ENCODE measurements around the gene ZNF334.

ZNF334 gene

DNA sequence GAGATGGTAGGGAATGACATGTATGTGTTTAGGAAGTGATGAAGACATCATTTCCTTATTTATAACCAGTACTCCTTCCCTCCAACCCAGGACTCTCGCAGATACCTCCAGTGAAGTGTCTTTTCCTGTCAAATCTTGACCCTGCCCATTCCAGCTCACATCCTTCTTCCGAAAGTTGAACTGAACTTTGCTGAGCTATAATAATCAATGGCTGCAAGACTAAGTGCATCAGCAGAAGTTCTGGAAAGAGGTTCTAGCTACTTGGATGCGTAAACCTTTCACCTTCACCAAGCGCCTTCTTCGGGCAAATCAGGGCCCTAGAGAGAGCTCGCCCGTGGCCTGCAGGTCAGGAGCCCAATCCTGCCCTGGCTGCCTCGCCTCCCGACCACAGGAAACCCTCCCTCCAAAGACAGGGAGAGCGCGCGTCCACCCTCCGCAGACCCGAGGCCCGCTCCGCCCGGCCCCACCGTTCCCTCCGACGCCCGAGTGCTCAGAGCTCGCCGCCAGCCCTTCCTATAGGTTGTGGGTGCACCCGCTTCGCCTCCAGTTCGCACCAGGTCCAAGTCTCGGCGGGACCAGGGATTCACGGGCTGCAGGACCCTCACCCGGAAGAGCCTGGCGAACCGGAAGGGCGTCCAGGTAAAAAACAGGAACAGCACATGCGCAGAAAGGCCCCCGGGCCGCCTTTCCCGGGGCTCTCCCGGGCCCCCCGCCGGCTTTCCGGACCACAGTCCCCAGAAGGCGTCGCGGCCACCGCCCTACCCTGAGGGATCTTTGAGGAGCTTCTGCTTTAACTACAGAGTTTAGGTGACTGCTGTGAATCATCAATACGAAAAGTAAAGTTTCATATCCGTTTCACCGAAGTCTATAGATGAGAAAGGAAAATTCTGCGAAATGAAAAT, at the start of gene ZNF334:
Gene ZNF334 (minus strand): TSS at position 617 of the 902 bp plus-strand sequence. CDS start 1,457 bp downstream, outside the sequence.
- no peak for DNase-seq

DNA sequence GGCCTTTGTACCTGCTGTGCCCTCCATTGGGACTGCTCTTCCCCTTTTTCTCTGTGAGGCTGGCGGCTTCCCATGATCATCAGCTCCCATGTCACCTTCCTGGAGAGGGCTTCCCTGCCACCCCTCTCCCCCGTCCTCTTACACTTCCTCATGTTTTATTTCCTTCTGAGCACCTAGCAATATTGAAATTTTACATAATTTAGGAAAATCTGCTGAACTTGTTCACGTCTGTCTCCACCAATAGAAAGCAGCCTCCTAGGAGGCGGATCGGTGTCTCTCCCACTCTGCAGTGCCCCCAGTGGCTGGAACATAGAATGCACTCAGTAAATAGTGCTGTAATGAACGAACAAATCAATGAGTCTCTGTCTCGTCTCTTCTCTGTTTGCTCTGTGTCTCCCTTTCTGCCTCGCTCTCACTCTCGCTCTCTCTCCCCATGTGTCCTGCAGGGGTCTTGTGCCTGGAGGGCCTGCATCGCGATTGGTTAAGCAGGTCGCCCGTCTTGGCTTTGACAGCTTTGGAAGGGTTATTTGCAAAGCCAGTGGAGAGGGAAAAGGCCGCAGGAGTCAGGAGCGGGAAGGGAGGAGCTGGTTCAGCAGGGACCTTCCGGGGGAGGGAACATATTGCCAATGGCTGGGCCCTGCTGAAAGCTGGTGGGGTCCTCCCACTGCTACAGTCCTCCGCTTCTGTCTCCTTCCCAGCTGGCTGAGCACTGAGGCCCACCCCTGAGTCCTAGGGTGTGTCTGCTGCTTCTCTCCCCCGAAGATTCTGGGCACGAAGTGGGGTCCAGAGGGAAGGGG, 49.2 kb upstream of the ZNF334 start:
- DNase-seq, result peak; percentile 63

DNA sequence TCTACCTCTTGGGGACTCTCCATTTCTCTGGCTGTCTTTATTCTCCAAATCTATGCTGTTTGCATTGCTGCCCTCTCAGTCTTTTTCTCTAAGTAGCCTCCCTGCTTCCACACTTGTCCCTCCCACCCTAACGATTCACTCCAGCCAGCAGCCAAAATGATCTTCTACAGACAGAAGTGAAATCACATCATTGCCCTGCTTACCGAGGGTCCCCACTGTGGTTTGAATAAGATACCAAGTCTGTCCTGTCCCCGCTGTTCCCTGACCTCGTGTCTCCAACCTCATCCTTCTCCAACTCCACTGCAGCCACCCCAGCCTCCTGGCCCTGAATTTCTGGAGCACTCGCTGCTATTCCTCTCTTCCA, 48.6 kb upstream of the ZNF334 start:
- DNase-seq, result no peak

DNA sequence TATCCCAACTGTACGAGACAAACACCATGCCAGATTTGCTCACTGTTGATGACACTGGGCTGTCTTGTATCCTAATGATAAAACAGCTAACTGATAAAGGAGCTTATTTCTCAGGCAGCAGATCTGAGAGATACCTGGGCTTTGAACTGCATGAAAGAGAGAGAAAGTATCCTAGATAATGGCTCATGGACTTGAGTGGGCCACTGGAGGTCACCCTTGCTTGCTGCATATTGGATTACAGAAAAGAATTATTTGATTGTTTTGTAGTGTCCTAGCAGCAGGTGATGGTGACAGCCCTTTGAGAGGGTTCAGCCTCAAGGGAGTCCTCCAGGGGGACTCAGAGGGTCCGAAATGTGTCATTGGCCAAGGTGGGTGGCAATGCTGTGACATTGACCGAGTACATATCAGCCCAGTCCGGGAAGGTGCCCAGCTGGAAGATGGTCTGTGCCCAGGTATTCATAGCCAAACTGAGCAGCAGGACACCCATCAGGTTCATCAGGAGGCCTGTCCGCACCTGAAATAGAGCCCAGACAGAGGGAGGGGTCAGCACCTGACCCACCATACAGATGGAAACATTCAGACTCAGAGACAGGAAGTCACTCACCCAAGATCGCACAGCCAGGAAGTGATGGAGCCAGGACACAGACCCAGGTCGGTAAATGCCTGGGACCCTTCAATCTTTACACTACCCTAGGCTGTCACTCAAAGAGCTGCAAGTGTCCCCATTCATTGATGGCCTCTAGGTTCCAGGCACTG, 46.5 kb upstream of the ZNF334 start:
- DNase-seq, result no peak

DNA sequence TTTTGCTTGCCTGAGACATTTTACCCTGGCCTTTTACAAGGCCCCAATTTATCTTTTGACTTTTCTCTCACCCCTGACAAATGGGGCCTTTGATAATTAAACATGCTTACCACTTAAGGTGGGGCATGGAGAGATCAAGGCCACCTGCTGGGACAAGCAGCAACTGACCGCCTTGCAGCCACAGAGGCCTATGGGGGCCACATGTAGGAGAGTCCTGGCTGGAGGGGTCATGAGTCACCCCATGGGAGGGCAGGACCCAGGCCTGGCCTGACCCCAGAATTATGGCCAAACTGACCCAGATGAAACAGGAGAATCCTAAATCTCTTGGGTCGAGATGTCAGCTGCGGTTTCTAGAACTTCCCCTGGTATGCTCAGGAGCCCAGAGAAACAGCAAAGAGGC, 45.6 kb upstream of the ZNF334 start:
- no peak for DNase-seq

DNA sequence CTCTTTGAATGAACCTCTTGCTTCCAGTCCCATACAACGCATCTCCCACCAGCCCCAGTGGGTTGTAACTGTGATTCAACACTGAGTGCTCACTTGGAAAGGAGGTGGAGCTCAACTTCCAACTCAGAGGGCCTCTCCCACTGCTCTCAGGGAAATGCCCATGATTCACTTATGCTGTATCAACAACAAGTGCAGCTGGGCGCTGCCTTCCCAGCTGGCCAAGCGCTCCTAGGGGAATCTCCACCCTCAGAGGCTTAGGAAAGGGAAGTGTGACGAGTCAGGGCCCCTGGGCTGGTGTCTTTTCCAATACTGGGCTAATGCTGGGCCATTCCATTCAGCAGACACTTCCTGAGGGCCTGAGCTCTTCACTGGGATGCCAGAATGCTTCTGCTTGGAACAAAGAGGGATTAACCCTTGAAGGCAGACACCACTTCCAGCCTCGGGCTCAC, 45.2 kb upstream of the ZNF334 start:
- DNase-seq, result no peak

DNA sequence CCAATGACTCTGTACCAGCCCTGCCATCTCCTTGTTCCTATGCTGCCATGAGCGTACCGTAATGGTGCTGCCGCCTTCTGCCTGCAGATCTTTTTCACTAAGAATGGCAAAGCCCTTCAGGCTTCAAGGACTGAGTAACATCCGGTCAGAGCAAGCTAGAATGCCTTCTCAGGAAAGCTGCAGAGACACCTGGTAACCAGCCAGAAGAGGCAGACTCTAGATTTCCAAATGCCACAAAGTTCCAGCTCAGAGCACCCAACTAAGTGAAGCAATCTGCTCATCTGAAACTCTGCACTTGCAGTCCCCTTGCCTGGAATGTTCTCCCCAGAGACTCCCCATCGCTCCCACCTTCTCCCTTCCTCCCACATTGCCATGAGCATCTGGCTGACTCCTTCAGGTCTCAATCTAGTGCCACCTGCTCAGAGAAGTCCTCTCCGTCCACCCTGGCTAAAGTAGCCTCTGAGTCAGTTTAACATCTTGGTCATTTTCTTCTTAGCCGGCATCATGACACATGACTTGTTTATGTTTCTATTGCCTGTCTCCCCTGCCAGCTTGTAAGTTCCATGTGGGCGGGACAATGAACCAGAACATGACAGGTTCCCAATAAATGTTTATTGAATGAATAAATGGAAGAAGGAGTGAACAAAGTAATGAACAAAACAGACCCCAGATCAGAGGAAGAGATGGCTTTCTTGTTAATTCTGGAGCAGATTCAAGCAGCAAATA, 44.0 kb upstream of the ZNF334 start:
- DNase-seq, result no peak

DNA sequence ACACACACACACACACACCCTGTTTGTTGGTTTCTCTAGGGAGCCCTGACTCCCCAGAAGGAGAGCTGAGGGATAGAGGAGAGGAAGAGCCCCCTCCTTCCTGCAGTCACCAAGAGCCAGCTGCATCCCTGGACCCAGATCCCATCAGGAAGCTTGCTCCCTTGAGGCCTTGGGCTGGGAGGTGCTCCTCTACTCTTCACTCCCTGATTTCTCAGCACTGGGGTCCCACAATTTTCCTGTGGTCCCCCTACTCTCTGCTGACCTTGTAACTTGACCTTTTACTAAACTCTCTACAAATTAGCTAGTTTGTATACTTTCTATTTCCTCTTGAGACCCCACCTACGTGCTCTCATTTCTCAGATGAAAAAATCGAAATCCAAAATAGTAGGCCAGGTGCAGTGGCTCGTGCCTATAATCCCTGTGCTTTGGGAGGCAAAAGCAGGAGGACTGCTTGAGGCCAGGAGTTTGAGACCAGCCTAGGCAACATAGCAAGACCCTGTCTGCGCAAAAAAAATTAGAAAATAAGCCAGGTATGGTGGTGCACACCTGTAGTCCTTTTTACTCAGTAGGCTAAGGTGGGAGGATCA, 42.1 kb upstream of the ZNF334 start:
- no peak for DNase-seq

DNA sequence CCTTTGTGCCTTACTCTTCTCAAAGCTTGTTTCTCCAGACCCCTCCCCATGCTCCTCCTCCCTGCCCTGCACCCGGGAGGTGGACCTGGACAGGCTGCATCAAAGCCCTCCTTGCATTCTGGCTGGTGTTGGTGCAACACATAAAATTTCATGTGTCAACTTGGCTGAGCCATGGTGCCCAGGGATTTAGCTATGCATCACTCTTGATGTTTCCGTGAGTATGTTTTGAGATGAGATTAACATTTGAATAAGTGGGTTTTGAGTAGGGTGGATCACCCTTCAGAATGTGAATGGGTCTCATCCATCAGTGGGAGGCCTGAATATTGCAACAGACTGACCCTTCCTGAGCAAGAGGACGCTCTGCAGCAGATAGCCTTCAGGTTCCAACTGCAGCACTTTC, 41.5 kb upstream of the ZNF334 start:
- no peak for DNase-seq

DNA sequence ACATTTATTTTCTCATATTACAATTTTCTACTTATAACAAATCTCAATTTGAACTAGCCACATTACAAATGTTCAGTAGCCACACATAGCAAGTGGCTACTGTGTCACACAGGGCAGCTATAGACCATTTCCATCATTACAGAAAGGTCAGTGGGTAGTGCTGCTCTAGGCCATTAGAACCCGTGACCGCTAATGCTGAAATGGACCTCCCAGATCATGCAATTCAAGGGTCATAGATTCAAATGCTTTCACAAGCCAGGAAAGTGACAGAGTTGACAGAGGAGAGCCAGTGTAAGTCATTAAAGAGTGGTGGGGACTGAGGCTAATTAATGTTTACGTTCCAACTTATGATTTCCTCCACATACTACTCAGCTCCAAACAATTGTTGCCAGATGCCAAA, 40.6 kb upstream of the ZNF334 start:
- no peak for DNase-seq

DNA sequence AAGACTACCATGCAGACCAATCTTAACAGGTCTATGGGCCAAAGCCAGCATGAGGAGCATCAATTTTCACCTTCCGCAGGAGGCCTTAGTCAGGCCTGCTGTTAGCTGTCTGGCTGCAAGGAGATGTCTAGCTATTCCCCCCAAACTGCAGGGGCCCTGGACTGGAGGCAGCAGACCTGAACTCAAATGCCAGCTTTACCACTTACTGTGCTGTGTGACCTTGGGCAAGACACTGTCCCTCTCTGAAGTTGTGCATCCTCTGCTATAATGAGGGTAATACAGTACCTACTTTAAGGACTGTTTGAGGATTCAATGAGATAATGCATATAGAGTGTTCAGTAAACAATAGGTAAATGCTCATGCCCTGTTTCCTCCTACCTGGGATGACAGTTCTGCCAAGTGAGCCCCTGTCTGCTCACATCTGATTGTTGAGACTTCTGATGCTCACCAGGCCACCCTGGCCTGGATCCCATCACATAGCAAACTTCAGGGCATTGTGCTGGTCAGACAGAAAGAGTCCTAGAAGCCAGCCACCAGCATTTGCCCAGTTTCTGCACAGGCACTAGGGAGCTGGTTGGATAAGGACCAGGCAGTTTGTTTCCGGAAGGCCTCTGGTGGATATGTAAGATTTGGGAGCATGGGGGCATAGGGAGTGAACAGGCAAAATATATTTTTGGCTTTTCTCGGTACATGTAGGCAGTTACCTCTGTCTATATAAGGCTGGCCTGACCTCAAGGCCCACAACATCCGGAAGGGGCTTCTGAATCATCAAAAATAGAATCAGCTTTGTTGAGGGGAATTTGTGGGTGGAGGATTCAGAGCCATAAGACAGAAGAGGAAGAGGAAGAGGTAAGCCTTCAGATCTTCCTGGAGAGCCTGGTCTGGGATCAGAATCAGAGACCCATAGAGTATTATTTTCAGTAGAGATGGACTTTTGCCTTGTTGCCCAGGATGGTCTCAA, 39.4 kb upstream of the ZNF334 start:
- peak; percentile 36 for DNase-seq

DNA sequence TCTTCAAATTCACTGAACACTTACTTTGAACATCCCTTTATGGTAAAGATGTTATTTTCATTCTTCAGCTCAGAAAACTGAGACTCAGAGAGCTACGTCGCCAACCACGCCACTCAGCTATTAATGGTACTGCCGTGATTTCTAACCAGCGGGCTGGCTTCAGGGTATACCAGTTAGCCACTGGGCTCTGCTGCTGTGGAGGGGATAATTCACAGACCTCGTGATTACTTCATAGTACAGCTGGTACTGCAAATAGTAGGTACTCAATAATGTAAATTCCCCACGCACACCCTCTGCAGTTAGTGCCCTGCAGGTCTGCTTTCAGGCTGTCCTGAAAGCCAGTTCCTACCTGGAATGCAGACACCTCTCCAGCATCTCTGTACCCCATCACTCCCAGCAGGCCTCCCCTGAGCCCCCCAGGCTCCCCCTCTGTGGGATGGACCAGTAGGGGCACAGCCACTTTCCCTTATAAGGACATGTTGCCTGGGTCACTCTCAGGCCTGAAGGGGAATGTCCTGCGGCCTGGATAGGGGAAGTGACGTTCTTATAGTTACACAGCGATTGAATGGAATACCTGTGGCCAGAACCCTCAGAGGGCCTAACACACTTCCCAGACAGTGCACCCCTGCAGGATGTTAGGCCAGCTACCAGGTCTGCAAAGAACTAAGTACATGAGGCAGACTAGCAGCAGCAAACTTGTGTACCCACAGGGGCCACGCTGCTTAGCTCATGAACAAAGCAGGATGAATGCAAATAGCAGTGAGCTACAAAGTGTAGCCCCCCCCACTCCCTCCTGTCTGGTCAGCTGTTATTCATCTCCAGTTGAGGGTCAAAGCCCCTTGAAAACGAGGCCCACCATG, 38.4 kb upstream of the ZNF334 start:
- no peak for DNase-seq

DNA sequence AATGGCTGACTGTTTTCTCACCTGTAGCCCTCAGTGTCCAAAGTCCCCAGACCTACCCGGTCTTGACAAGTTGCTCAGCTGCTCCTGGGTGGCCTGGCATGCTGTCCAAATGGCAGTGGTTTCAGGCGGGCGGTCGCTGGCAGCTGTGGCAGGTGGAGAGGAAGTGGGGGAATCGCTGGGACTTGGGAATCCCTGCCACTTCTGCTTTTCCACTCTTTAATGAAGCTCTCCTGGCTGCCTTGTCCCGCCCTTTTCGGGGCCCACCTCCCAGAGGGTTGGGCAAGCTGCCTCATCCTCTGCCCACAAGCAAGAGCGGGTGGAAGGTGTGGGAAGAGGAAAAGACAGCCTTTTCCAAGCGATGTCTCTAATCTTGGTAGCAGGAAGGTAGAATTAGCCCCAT, 37.1 kb upstream of the ZNF334 start, which contains the start of gene OCSTAMP:
Gene OCSTAMP (minus strand): TSS at position 194 of the 400 bp plus-strand sequence. CDS start 94 bp downstream, at position 100.
- DNase-seq, result no peak

DNA sequence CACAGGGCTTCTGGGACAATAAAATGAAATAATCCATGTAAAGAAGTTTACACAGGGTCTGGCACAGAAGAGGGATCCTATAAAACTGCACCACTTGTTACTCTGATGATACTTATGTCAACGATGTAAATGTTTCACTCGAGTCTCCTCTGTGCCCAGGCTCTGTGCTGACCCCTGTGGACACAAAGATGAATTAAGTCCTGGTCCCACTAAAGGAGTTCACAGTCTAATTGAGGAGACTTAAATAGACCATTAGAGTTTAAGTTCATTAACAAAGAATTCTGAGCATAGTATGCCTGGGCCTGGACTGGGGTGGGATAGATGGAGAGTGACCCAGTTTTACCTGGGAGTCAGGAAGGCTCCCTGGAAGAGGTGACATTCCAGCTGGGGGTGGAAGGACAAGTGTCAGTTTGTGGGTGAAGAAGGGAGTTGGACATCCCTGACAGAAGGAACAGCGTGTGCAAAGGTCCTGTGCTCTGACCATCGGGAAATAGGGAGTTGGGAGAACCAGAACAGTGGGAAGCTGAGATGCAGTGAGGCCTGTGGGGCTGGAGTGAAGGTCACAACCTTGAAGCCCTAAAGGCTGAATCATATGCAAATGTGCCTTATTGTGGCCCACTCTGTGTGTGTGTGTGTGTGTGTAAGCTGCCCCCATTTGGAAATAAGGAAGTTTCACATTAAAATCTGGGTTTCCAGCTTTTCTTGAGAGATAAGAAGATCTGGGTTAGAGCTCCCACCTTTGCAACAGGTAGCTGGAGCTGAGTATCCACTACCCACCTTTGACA, 36.0 kb upstream of the ZNF334 start:
- DNase-seq, result no peak

DNA sequence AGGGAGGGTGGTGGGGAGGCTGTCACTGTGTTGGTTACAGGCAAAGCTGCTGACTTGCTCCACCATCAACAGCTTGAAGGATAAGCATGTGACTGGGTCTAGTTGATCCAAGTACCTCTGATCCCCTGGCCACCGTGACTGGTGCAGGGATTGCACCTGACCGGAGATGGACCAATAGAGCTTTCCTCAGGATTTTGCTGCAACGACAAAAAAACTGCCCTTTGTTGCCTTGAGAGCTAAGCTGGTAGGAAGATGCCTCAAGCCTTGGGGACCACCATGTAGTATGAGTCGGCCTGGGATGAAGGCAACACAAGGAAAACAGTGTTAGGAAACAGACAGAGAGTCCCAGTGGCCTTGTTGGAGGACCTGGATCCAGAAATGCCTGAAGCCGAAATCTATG, 35.3 kb upstream of the ZNF334 start:
- DNase-seq, result no peak

DNA sequence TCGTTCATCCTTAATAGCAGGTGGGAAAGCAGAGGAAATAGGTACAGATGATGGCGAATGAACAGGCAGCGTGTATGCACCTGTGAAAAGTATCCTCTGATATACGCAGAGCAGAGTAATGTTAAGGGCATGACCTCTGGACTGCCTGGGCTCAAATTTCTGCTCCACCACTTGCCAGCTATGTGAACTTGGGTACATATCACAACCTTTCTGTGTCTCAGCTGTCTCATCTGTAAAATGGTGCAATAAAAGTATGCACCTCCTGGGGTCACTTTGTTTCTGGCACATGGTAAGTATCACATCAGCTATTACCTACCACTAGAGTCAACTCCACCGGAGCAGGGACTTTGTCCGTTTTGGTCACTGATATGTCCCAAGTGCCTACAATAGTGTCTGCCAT, 34.6 kb upstream of the ZNF334 start:
- DNase-seq, result no peak

DNA sequence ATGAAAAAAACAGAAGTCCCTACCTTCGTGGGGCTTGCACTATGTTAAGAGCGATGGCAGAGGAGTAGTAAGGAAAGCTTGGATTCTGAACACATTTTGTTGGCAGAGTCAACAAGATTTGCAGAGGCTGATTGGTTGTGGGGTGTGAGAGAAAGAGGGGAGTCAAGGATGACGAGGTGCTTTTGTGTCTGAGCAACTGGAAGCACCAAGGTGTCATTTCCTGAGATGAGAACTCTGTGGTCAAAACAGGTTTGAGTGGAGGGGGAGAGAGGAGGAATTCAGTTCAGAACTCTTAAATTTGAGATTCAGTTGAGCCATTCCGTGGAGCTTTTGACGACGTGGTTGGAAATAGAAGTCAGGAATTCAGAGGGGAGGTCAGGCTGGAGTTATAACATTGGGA, 33.6 kb upstream of the ZNF334 start:
- DNase-seq, result no peak

DNA sequence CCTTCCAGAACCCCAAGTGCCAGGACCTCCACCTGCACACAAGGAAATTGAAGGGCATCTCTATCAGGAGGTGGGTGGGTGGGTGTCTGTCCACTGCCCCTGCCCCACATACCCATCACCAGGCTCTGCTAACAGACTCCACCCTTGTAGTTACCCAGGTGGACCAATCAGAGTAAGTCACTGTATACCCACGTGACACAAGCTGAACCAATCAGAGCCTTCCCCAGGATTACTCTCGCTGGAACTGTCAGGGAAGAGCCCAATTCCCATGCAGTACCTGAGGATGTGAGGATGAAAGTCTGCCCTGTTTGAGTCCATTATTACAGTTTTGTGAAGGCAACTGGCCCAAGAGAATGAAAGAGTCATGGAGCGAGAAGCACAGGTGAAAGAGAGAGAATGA, 32.9 kb upstream of the ZNF334 start:
- no peak for DNase-seq

DNA sequence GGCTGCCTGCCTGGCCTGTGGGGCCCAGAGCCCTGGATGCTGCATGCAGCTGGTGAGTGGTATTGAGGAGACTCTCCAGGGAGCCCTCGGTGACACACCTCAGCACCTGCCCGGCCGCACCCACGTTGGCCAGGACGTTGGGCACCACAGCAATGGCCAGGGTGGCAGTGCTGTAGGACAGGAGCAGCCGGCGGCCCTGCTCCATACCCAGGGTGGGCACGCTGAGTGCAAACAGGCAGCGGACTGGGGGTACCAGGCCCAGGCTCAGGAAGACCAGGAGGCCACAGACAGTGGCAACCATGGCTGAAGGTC, 32.4 kb upstream of the ZNF334 start:
- DNase-seq, result no peak
